Measurements from ENCODE around the gene WDR64.

DNA sequence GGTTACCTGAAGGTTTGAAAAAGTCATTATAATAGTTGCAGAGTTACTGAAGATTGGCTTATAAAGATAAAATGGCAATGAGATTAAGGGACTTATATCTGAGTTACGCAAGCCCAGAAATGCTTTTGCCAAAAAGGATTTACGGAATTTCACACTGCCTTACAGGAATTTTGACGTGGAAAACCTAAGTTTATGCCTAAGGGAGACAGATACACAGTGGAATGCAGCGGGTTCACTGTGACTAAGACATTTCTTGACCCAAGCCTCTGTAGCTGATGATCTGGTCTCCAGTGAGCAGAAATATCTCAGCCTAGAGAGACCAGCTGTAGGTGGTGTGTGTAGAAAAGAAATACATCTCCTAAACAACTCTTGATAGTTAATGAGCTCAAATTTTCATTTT lies 185.8 kb downstream of the WDR64 start:
- TF ChIP-seq, protein P1, sequence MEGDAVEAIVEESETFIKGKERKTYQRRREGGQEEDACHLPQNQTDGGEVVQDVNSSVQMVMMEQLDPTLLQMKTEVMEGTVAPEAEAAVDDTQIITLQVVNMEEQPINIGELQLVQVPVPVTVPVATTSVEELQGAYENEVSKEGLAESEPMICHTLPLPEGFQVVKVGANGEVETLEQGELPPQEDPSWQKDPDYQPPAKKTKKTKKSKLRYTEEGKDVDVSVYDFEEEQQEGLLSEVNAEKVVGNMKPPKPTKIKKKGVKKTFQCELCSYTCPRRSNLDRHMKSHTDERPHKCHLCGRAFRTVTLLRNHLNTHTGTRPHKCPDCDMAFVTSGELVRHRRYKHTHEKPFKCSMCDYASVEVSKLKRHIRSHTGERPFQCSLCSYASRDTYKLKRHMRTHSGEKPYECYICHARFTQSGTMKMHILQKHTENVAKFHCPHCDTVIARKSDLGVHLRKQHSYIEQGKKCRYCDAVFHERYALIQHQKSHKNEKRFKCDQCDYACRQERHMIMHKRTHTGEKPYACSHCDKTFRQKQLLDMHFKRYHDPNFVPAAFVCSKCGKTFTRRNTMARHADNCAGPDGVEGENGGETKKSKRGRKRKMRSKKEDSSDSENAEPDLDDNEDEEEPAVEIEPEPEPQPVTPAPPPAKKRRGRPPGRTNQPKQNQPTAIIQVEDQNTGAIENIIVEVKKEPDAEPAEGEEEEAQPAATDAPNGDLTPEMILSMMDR (conservative IDR thresholded peaks at IDR 0.05; ENCODE audit: low read depth in 2 of 2) = no peak
- TF ChIP-seq EZH2 (IDR thresholded peaks at IDR 0.05; ENCODE audit: low read depth, unreplicated experiment) (no peak), POLR2AphosphoS5 (IDR thresholded peaks at IDR 0.05; ENCODE audit: low read depth) (no peak), CREB1 (CRISPR knock-in tag; IDR thresholded peaks at IDR 0.05; ENCODE audit: low read depth) (no peak), ZNF331 (CRISPR knock-in tag; IDR thresholded peaks at IDR 0.05; ENCODE audit: low read depth) (no peak), EZH2phosphoT487 (IDR thresholded peaks at IDR 0.05; ENCODE audit: unreplicated experiment) (no peak), ZNF114 (CRISPR knock-in tag; IDR thresholded peaks at IDR 0.05) (no peak), ETS1 (IDR thresholded peaks at IDR 0.05) (no peak), JUNB (IDR thresholded peaks at IDR 0.05; ENCODE audit: unreplicated experiment) (no peak), STAT1 (IDR thresholded peaks at IDR 0.05; ENCODE audit: unreplicated experiment) (no peak), NANOG (IDR thresholded peaks at IDR 0.05; ENCODE audit: borderline replicate concordance) (no peak)
- TF ChIP-seq, protein P2, sequence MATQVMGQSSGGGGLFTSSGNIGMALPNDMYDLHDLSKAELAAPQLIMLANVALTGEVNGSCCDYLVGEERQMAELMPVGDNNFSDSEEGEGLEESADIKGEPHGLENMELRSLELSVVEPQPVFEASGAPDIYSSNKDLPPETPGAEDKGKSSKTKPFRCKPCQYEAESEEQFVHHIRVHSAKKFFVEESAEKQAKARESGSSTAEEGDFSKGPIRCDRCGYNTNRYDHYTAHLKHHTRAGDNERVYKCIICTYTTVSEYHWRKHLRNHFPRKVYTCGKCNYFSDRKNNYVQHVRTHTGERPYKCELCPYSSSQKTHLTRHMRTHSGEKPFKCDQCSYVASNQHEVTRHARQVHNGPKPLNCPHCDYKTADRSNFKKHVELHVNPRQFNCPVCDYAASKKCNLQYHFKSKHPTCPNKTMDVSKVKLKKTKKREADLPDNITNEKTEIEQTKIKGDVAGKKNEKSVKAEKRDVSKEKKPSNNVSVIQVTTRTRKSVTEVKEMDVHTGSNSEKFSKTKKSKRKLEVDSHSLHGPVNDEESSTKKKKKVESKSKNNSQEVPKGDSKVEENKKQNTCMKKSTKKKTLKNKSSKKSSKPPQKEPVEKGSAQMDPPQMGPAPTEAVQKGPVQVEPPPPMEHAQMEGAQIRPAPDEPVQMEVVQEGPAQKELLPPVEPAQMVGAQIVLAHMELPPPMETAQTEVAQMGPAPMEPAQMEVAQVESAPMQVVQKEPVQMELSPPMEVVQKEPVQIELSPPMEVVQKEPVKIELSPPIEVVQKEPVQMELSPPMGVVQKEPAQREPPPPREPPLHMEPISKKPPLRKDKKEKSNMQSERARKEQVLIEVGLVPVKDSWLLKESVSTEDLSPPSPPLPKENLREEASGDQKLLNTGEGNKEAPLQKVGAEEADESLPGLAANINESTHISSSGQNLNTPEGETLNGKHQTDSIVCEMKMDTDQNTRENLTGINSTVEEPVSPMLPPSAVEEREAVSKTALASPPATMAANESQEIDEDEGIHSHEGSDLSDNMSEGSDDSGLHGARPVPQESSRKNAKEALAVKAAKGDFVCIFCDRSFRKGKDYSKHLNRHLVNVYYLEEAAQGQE (IDR thresholded peaks at IDR 0.05; ENCODE audit: unreplicated experiment) = no peak
- TF ChIP-seq, protein P3, sequence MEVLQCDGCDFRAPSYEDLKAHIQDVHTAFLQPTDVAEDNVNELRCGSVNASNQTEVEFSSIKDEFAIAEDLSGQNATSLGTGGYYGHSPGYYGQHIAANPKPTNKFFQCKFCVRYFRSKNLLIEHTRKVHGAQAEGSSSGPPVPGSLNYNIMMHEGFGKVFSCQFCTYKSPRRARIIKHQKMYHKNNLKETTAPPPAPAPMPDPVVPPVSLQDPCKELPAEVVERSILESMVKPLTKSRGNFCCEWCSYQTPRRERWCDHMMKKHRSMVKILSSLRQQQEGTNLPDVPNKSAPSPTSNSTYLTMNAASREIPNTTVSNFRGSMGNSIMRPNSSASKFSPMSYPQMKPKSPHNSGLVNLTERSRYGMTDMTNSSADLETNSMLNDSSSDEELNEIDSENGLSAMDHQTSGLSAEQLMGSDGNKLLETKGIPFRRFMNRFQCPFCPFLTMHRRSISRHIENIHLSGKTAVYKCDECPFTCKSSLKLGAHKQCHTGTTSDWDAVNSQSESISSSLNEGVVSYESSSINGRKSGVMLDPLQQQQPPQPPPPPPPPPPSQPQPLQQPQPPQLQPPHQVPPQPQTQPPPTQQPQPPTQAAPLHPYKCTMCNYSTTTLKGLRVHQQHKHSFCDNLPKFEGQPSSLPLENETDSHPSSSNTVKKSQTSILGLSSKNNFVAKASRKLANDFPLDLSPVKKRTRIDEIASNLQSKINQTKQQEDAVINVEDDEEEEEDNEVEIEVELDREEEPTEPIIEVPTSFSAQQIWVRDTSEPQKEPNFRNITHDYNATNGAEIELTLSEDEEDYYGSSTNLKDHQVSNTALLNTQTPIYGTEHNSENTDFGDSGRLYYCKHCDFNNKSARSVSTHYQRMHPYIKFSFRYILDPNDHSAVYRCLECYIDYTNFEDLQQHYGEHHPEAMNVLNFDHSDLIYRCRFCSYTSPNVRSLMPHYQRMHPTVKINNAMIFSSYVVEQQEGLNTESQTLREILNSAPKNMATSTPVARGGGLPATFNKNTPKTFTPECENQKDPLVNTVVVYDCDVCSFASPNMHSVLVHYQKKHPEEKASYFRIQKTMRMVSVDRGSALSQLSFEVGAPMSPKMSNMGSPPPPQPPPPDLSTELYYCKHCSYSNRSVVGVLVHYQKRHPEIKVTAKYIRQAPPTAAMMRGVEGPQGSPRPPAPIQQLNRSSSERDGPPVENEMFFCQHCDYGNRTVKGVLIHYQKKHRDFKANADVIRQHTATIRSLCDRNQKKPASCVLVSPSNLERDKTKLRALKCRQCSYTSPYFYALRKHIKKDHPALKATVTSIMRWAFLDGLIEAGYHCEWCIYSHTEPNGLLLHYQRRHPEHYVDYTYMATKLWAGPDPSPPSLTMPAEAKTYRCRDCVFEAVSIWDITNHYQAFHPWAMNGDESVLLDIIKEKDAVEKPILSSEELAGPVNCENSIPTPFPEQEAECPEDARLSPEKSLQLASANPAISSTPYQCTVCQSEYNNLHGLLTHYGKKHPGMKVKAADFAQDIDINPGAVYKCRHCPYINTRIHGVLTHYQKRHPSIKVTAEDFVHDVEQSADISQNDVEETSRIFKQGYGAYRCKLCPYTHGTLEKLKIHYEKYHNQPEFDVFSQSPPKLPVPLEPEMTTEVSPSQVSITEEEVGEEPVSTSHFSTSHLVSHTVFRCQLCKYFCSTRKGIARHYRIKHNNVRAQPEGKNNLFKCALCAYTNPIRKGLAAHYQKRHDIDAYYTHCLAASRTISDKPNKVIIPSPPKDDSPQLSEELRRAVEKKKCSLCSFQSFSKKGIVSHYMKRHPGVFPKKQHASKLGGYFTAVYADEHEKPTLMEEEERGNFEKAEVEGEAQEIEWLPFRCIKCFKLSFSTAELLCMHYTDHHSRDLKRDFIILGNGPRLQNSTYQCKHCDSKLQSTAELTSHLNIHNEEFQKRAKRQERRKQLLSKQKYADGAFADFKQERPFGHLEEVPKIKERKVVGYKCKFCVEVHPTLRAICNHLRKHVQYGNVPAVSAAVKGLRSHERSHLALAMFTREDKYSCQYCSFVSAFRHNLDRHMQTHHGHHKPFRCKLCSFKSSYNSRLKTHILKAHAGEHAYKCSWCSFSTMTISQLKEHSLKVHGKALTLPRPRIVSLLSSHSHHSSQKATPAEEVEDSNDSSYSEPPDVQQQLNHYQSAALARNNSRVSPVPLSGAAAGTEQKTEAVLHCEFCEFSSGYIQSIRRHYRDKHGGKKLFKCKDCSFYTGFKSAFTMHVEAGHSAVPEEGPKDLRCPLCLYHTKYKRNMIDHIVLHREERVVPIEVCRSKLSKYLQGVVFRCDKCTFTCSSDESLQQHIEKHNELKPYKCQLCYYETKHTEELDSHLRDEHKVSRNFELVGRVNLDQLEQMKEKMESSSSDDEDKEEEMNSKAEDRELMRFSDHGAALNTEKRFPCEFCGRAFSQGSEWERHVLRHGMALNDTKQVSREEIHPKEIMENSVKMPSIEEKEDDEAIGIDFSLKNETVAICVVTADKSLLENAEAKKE (CRISPR knock-in tag; IDR thresholded peaks at IDR 0.05) = no peak
